ENCODE measurements around the gene BCAS3.
"Not testable (repeated sequence)": the region's sequence is repeated elsewhere in the genome, so short reads cannot be mapped to it uniquely, and the experiment has no call there.

The BCAS3 gene

GRCh38 chr17:60886731-60887613, 209.3 kb downstream of the BCAS3 start:
- not testable (repeated sequence) for DNase-seq (ENCODE audit: low read depth)

- DNase-seq (ENCODE audit: low read depth), result no peak
Observed at GRCh38 chr17:60887614-60888028, 210.0 kb downstream of the BCAS3 start.

GRCh38 chr17:60888812-60889709, 211.4 kb downstream of the BCAS3 start:
- no peak for DNase-seq (ENCODE audit: low read depth)

- no peak for DNase-seq (ENCODE audit: low read depth)
Observed at GRCh38 chr17:60891149-60891548, 213.5 kb downstream of the BCAS3 start.

GRCh38 chr17:60893475-60893874, 215.8 kb downstream of the BCAS3 start:
- DNase-seq (ENCODE audit: low read depth), result no peak

- no peak for DNase-seq (ENCODE audit: low read depth)
Observed at GRCh38 chr17:60896996-60897395, 219.3 kb downstream of the BCAS3 start.

GRCh38 chr17:60899115-60899514, 221.5 kb downstream of the BCAS3 start:
- DNase-seq (ENCODE audit: low read depth), result no peak

GRCh38 chr17:60900688-60901087, 223.0 kb downstream of the BCAS3 start:
- DNase-seq (ENCODE audit: low read depth), result no peak

- DNase-seq (ENCODE audit: low read depth), result no peak
Observed at GRCh38 chr17:60901242-60901641, 223.6 kb downstream of the BCAS3 start.

- no peak for DNase-seq (ENCODE audit: low read depth)
Observed at GRCh38 chr17:60901806-60902205, 224.2 kb downstream of the BCAS3 start.

- no peak for DNase-seq (ENCODE audit: low read depth)
Observed at GRCh38 chr17:60902399-60902798, 224.7 kb downstream of the BCAS3 start.

- no peak for DNase-seq (ENCODE audit: low read depth)
Observed at GRCh38 chr17:60904582-60904981, 226.9 kb downstream of the BCAS3 start.

GRCh38 chr17:60905709-60906108, 228.1 kb downstream of the BCAS3 start:
- no peak for DNase-seq (ENCODE audit: low read depth)

- DNase-seq (ENCODE audit: low read depth), result no peak
Observed at GRCh38 chr17:60908324-60908723, 230.7 kb downstream of the BCAS3 start.

- DNase-seq (ENCODE audit: low read depth), result no peak
Observed at GRCh38 chr17:60909405-60909804, 231.8 kb downstream of the BCAS3 start.

GRCh38 chr17:60910415-60910814, 232.8 kb downstream of the BCAS3 start:
- no peak for DNase-seq (ENCODE audit: low read depth)

GRCh38 chr17:60914078-60914477, 236.4 kb downstream of the BCAS3 start:
- DNase-seq (ENCODE audit: low read depth), result no peak

- no peak for DNase-seq (ENCODE audit: low read depth)
Observed at GRCh38 chr17:60916043-60916442, 238.4 kb downstream of the BCAS3 start.

- no peak for DNase-seq (ENCODE audit: low read depth)
Observed at GRCh38 chr17:60920107-60920506, 242.5 kb downstream of the BCAS3 start.

- DNase-seq (ENCODE audit: low read depth), result no peak
Observed at GRCh38 chr17:60923000-60923399, 245.3 kb downstream of the BCAS3 start.

- no peak for DNase-seq (ENCODE audit: low read depth)
Observed at GRCh38 chr17:60926466-60927183, 249.0 kb downstream of the BCAS3 start.

GRCh38 chr17:60933739-60934138, 256.1 kb downstream of the BCAS3 start:
- no peak for DNase-seq (ENCODE audit: low read depth)

All from activated T-helper 1 cell treated with Interleukin-2 at 50 U/mL for 16 hours (primary cell).